Heart right ventricle (tissue), 16 donors: ENCODE results near the gene MYO15A. TPM values are rescaled to one million over a fixed set of nuclear protein-coding genes. Genes with fewer than 3 reads are reported as not detected.

Experiments used
- ATAC-seq, 8 donors: fragments of 200-7000 bp; cut with Tn5 transposase; one replicate each; pipeline ENCODE4 v1.9.1; 2020; ENCODE audit warnings: mild to moderate bottlenecking in 8 of 8, moderate library complexity in 8 of 8, moderate number of reproducible peaks in 1 of 8
- DNase-seq, 2 donors: peaks; one replicate each; pipeline ENCODE4 v3.0.0-alpha.2; 2020
- H3K27ac ChIP-seq, 10 donors: fragments of 200-600 bp; sonication (generic) in 2 of 10; one replicate each; pipeline versions ENCODE4 v1.5.0 to v1.8.0; 2020 to 2022; ENCODE audit warnings: mild to moderate bottlenecking in 3 of 10
- H3K27me3 ChIP-seq, 7 donors: fragments of 200-600 bp; one replicate each; pipeline ENCODE4 v1.8.0; 2021 to 2022; ENCODE audit warnings: mild to moderate bottlenecking in 2 of 7
- H3K36me3 ChIP-seq, 9 donors: fragments of 200-600 bp; sonication (generic) in 1 of 9; one replicate each; pipeline versions ENCODE4 v1.5.0 to v1.8.0; 2020 to 2022; ENCODE audit warnings: mild to moderate bottlenecking in 2 of 9
- H3K4me1 ChIP-seq, 9 donors: fragments of 200-600 bp; sonication (generic) in 1 of 9; one replicate each; pipeline versions ENCODE4 v1.5.0 to v1.8.0; 2020 to 2022; ENCODE audit warnings: mild to moderate bottlenecking in 4 of 9
- H3K4me3 ChIP-seq, 10 donors: fragments of 200-600 bp; sonication (generic) in 2 of 10; one replicate each; pipeline versions ENCODE4 v1.5.0 to v1.8.0; 2020 to 2022; ENCODE audit warnings: mild to moderate bottlenecking in 7 of 10, moderate library complexity in 2 of 10
- H3K9me3 ChIP-seq, 11 donors: fragments of 200-600 bp in 10 of 11; sonication (generic) in 2 of 11; one replicate each; pipeline versions ENCODE4 v1.5.0 to v1.8.0; 2013 to 2022; ENCODE audit warnings: mild to moderate bottlenecking in 2 of 11, control low read depth in 1 of 11, moderate library complexity in 1 of 11
- WGBS, 2 donors: extraction: QIAGEN DNeasy Blood & Tissue Kit; methylation state at CpG; one replicate each; pipeline ENCODE4 v1.1.7; 2013; ENCODE audit warnings: inconsistent platforms in 1 of 2; 5-methylcytosine and 5-hydroxymethylcytosine counted together
- intact Hi-C, 10 donors: fragments of 100-400 bp; cut with DNase I; formaldehyde crosslinking; loops; one replicate each; pipeline versions ENCODE4 v1.11.1 to v1.14.2; 2022
- polyA plus RNA-seq, 2 donors: library from polyadenylated mRNA; stranded (reverse); fragments of 200-250 nt; gene quantifications; one replicate each; pipeline ENCODE4 v1.2.3, GENCODE V29; 2013
- total RNA-seq, 10 donors: library from RNA; stranded (reverse); fragmentation: NEBNext Ultra II Directional in 3 of 10; extraction: Animal tissue kit (Norgen Biotek cat#: 25700) in 3 of 10; gene quantifications; one replicate each; pipeline versions ENCODE4 v1.2.1 to v1.2.4, GENCODE V29; 2021 to 2023
- TF ChIP-seq, protein P1 (sequence below), 9 donors: fragments of 200-600 bp; sonication (generic) in 2 of 9; IDR thresholded peaks; one replicate each; pipeline versions ENCODE4 v1.5.0 to v1.8.0; 2021 to 2022; ENCODE audit warnings: antibody characterized with exemption in 9 of 9, mild to moderate bottlenecking in 5 of 9, moderate library complexity in 1 of 9
- donor health status: Arrhythmogenic right ventricular cardiomyopathy.
- donor health status: ischemic (EF 13 %, LVEDD 7.1; RV severe dilation, severe dysfunction).
- donor health status: healthy with polysubstance abuse.
- donor health status: DM: no; HTN: yes; CAD: no.
- donor health status: DM: no; HTN: no; CAD: no.
- donor health status: ischemic (EF 25% LVEDD 6.9; RV normal size, moderate dysfunction).
- donor health status: ischemic (EF 25% LVEDD 5.7; RV mildly dilated, moderate dysfunction).
- donor health status: healthy.
- donor health status: DM: yes; HTN: yes; CAD: no.
- donor health status: Ischemic cardiomyopathy.
- donor health status: ischemic (EF 35%, LVEDD 5.7; RV mildly dilated, moderate dysfunction).
- donor health status: nonischemic (EF 11% LVEDD 7.7; RV severe dilation, severe dysfunction).
- donor health status: DM: yes; HTN: yes; CAD: no.
- donor health status: PGD.
- donor health status: ischemic (EF 29% LVEDD 5.4; RV normal size, mild dysfunction).
- donor health status: nonischemic (EF 23%, LVEDD 6.1; RV moderate dilation, normal function).

MYO15A gene
- total and polyA plus RNA-seq, 12 donors: 0.11 to 1.2 (median 0.27) TPM; not detected in 3

DNA sequence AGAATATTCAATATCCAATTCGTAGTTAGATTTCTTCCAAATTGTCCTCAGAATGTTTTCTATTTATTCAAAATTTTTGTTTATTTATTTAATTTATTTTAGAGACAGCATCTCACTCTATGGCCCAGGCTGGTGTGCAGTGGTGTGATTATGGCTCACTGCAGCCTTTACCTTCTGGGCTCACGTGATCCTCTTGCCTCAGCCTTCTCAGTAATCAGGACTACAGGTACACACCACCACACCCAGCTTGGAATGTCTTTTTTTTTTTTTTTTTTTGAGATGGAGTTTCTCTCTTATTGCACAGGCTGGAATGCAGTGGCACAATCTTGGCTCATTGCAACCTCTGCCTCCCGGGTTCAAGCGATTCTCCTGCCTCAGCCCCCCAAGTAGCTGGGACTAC, 24.3 kb upstream of the MYO15A start:
- TF ChIP-seq, protein P1, sequence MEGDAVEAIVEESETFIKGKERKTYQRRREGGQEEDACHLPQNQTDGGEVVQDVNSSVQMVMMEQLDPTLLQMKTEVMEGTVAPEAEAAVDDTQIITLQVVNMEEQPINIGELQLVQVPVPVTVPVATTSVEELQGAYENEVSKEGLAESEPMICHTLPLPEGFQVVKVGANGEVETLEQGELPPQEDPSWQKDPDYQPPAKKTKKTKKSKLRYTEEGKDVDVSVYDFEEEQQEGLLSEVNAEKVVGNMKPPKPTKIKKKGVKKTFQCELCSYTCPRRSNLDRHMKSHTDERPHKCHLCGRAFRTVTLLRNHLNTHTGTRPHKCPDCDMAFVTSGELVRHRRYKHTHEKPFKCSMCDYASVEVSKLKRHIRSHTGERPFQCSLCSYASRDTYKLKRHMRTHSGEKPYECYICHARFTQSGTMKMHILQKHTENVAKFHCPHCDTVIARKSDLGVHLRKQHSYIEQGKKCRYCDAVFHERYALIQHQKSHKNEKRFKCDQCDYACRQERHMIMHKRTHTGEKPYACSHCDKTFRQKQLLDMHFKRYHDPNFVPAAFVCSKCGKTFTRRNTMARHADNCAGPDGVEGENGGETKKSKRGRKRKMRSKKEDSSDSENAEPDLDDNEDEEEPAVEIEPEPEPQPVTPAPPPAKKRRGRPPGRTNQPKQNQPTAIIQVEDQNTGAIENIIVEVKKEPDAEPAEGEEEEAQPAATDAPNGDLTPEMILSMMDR (IDR thresholded peaks at IDR 0.05): no peak
- Histone ChIP-seq H3K4me3 (no peak overlapping the region), H3K4me1 (peaks cover 0 to 18% (median 12%) of the 10 kb centered on the region in 9 donors), H3K9me3 (no peaks in the 10 kb centered on the region), H3K36me3 (no peaks in the 10 kb centered on the region), H3K27ac (no peak overlapping the region), H3K27me3 (no peaks in the 10 kb centered on the region)
- DNase-seq (no peak), ATAC-seq (no peak)
- 83 to 85% methylated on average over 4 of the region's 4 CpGs for WGBS, 2 donors
- intact Hi-C loops: no loop called here

DNA sequence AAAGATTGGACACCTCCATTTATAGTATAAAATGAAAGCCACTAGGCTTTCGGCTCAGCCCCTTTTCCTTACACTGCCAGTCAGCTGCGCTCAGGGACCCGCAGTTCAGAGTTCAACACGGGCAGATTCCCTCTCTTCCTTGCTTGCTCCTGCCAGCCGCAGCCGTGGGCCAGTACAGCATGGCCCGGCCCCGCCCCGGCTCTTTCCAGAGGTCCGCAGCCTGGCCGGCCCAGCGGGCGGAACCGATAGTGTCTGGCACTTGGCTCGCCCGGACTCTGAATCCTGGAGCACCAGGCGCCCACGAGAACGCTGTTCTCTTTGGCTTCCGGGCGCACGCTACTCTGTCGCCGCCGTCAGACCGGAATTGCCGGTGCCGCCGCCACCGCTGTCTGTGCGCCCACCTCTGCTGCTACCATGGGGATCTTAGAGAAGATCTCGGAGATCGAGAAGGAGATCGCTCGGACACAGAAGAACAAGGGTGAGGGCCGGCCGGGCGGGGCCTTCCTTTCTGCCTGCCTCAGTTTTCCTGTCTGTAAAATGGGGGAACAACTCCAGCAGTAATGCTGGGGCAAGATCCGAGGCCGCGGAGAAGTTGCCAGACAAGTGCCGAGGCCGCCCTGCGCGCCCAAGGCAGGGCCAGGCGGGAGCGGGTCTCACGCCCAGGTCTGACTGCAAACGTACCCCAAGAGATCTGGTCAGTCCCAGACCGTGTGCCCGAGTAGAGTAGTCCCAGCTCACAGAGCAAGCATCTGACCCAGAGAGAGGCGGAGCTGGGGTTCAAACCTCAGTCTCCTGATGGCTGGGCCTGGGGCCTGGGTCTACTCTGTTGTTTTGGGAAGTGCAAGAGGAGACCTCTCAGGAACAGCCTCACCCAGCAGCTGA, 20.7 kb upstream of the MYO15A start, which contains the start of gene DRG2:
TSS of gene DRG2 (plus strand) at position 339 of the 882 bp plus-strand sequence. CDS start at position 415, 76 bp downstream.
- Histone ChIP-seq H3K27ac (peak within 1 kb of the TSS; percentile 47 to 87 (median 83)), H3K9me3 (no peaks in the 10 kb centered on the region), H3K27me3 (no peaks in the 10 kb centered on the region), H3K4me3 (peak within 1 kb of the TSS; percentile 68 to 85 (median 80)), H3K4me1 (peaks cover 0 to 18% (median 12%) of the 10 kb centered on the region in 9 donors), H3K36me3 (peaks cover 0 to 23% (median 0%) of the 10 kb centered on the region in 9 donors)
- intact Hi-C loops: no loop called here
- ATAC-seq (peak; percentile 96 to 98 (median 97)), DNase-seq (peak; percentile 91 to 92)
- 1 to 2% methylated on average over 52 of the region's 52 CpGs for WGBS, 2 donors
- TF ChIP-seq, protein P1 (IDR thresholded peaks at IDR 0.05): peak in 4 of 9 donors; percentile 11 to 34 (median 25)

DNA sequence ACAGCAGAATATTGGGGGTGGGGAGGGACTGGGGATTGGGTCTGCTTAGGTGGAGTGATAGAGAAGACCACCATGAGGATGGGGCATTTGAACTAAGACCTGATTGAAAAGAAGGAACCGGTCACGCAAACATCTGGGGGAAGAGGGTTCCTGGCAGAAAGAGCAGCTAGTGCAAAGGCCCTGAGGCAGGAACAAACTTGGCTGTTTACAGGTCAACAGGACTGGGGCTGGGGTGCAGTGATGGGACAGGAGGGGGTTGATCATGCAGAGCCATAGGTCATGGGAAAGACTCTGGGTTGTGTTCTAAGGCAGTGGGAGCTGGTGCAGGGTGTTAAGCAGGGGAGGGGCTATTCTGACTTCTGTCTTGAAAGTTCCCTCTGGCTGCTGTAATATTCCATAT, 18.9 kb upstream of the MYO15A start:
- Histone ChIP-seq H3K27me3 (no peaks in the 10 kb centered on the region), H3K27ac (no peak overlapping the region), H3K4me3 (no peak overlapping the region), H3K9me3 (no peaks in the 10 kb centered on the region), H3K36me3 (peaks cover 0 to 36% (median 3%) of the 10 kb centered on the region in 9 donors), H3K4me1 (peaks cover 0 to 27% (median 12%) of the 10 kb centered on the region in 9 donors)
- ATAC-seq: no peak
- DNase-seq: no peak
- intact Hi-C loops: no loop called here
- TF ChIP-seq, protein P1 (IDR thresholded peaks at IDR 0.05): no peak
- 100% methylated on average over 2 of the region's 2 CpGs for WGBS, 2 donors

DNA sequence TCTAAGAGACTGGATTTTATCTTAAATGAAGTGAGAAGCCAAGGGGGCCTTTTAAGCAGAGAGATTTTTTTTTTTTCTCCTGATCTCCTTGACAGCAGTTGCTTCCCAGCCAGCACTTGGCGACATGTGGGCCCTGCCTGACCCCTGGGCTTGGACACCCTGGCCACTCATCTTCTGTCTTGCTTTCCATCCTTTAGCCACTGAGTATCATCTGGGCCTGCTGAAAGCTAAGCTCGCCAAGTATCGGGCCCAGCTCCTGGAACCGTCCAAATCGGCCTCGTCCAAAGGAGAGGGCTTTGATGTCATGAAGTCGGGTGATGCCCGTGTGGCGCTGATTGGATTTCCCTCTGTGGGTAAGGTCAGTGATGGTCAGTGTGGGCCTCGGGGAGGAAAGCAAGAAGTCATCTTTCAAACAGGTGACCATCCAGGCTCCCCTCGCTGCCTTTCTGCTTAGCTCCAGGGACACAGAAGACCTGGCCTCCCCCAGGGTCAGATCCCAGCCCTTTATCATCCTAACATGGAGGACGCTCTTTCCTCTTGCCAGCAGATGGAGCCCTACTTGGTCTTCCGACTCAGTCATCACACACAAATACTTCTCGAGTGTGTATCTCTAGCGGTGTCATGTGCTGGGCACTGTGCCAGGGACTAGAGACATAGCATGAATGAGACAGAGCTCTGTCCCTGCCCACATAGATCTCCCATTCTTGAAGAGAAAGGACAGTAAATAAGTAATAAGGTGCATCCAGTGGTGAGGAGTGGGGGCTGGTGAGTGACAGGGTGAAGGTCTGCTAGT, 14.7 kb upstream of the MYO15A start:
- peaks cover 0 to 78% (median 18%) of the 10 kb centered on the region in 9 donors for H3K36me3 ChIP-seq
- WGBS, 2 donors: 73 to 74% methylated on average over 15 of the region's 15 CpGs
- H3K9me3 ChIP-seq: no peaks in the 10 kb centered on the region
- no peaks in the 10 kb centered on the region for H3K27me3 ChIP-seq
- peaks cover 0 to 12% (median 4%) of the 10 kb centered on the region in 9 donors for H3K4me1 ChIP-seq
- ATAC-seq (peak; percentile 32 to 73 (median 61)), DNase-seq (peak; percentile 44 to 50)
- no peak overlapping the region for H3K4me3 ChIP-seq
- intact Hi-C loops: no loop called here
- H3K27ac ChIP-seq: no peak overlapping the region
- TF ChIP-seq, protein P1 (IDR thresholded peaks at IDR 0.05): peak in 6 of 9 donors; percentile 25 to 47 (median 44)
